SK-N-SH (cell line): ENCODE measurements around the gene DUSP5. TPM values are rescaled to one million over a fixed set of nuclear protein-coding genes. Genes with fewer than 3 reads are reported as not detected.

Source experiments
- CTCF ChIA-PET: fragments of 300-600, 350-600 bp; formaldehyde crosslinking; extraction: SDS; loops from one replicate; lab custom pipeline; 2021; lab: Yijun Ruan, JAX
- POLR2A ChIA-PET: fragments of 350-600 bp; sonication (Branson Sonifier 250); formaldehyde crosslinking; extraction: SDS; loops from one replicate; lab custom pipeline; 2020; ENCODE audit warnings: antibody characterized with exemption, inconsistent platforms; lab: Yijun Ruan, JAX
- DNase-seq: peaks from one replicate; pipeline ENCODE4 v3.0.0; 2012
- H2AFZ ChIP-seq: fragments of 200-600 bp; sonication (generic); 2 replicates; pipeline ENCODE4 v1.8.1; 2016; ENCODE audit warnings: antibody characterized with exemption, mild to moderate bottlenecking, low read depth
- H3F3A ChIP-seq: fragments of 200-600 bp; sonication (generic); replicated peaks from 2 replicates; pipeline ENCODE3; 2016; ENCODE audit warnings: antibody characterized with exemption, mild to moderate bottlenecking; ENCODE audit not compliant: insufficient read depth
- H3K27ac ChIP-seq, 2 experiments: fragments of 200-500 bp in 1 of 2; fragments of 200-600 bp in 1 of 2; sonication (Bioruptor generic) in 1 of 2; sonication (generic), shearing (Covaris generic) in 1 of 2; 2 replicates each; pipeline versions ENCODE4 v1.5.1 to v1.6.1; 2014 to 2016; ENCODE audit warnings: low read depth in 2 of 2, inconsistent platforms in 1 of 2, low read length in 1 of 2, mild to moderate bottlenecking in 1 of 2, mixed read lengths in 1 of 2
- H3K27me3 ChIP-seq: fragments of 200-600 bp; sonication (generic), shearing (Covaris generic); 2 replicates; pipeline ENCODE4 v1.6.1; 2016; ENCODE audit warnings: mixed run types; ENCODE audit not compliant: insufficient read depth
- H3K36me3 ChIP-seq, 2 experiments: fragments of 200-500 bp in 1 of 2; fragments of 200-600 bp in 1 of 2; sonication (Bioruptor generic) in 1 of 2; sonication (generic) in 1 of 2; replicated peaks in 1 of 2; 2 replicates each; pipeline versions ENCODE3 to v1.5.1; 2014 to 2016; ENCODE audit warnings: low read length in 1 of 2, mild to moderate bottlenecking in 1 of 2; ENCODE audit not compliant: insufficient read depth in 2 of 2, control insufficient read depth in 1 of 2
- H3K4me1 ChIP-seq, 2 experiments: fragments of 200-500 bp in 1 of 2; fragments of 200-600 bp in 1 of 2; sonication (Bioruptor generic) in 1 of 2; sonication (generic), shearing (Covaris generic) in 1 of 2; 2 replicates each; pipeline versions ENCODE4 v1.5.1 to v1.6.1; 2014 to 2016; ENCODE audit warnings: low read depth in 1 of 2, low read length in 1 of 2, mixed run types in 1 of 2; ENCODE audit not compliant: insufficient read depth in 2 of 2, control insufficient read depth in 1 of 2
- H3K4me2 ChIP-seq: fragments of 200-600 bp; sonication (generic), shearing (Covaris generic); 2 replicates; pipeline ENCODE4 v1.6.1; 2017; ENCODE audit warnings: mixed run types
- H3K4me3 ChIP-seq, 2 experiments: fragments of 200-500 bp in 1 of 2; fragments of 200-600 bp in 1 of 2; sonication (Bioruptor generic) in 1 of 2; sonication (generic), shearing (Covaris generic) in 1 of 2; 2 replicates each; pipeline versions ENCODE4 v1.5.1 to v1.8.1; 2014 to 2016; ENCODE audit warnings: low read depth in 2 of 2, inconsistent platforms in 1 of 2, low read length in 1 of 2, mild to moderate bottlenecking in 1 of 2, mixed read lengths in 1 of 2, moderate library complexity in 1 of 2
- H3K79me2 ChIP-seq: fragments of 200-600 bp; sonication (generic); 2 replicates; pipeline ENCODE4 v1.8.1; 2017; ENCODE audit warnings: mild to moderate bottlenecking; ENCODE audit not compliant: insufficient read depth
- H3K9ac ChIP-seq: fragments of 200-600 bp; sonication (generic); 2 replicates; pipeline ENCODE4 v1.6.1; 2017; ENCODE audit warnings: mixed run types
- H3K9me2 ChIP-seq: fragments of 200-600 bp; sonication (generic); 2 replicates; pipeline ENCODE4 v1.6.1; 2017; ENCODE audit warnings: mixed run types
- H3K9me3 ChIP-seq: fragments of 200-600 bp; sonication (generic); 2 replicates; pipeline ENCODE4 v1.6.1; 2017; ENCODE audit warnings: mixed run types, mild to moderate bottlenecking, moderate library complexity
- H4K20me1 ChIP-seq: fragments of 200-600 bp; sonication (generic); 2 replicates; pipeline ENCODE4 v1.6.1; 2017; ENCODE audit warnings: mild to moderate bottlenecking, mixed run types; ENCODE audit not compliant: insufficient read depth
- CHD2 ChIP-seq: fragments of 150-350 bp; IDR thresholded peaks from 2 replicates; pipeline ENCODE4 v1.6.1; 2018; ENCODE audit warnings: low read length; ENCODE audit not compliant: partially characterized antibody
- EZH2phosphoT487 ChIP-seq: fragments of 200-600 bp; sonication (generic); IDR thresholded peaks from 2 replicates; pipeline ENCODE4 v1.6.1; 2017; ENCODE audit warnings: low read depth, mixed run types, mild to moderate bottlenecking, antibody characterized with exemption, moderate library complexity, borderline replicate concordance
- FOXM1 ChIP-seq: IDR thresholded peaks from 2 replicates; pipeline ENCODE4 v1.4.0; 2012; ENCODE audit warnings: low read depth, mild to moderate bottlenecking
- GATA2 ChIP-seq: sonication (generic); formaldehyde crosslinking; IDR thresholded peaks from 2 replicates; pipeline ENCODE4 v1.5.0; 2020; ENCODE audit warnings: mild to moderate bottlenecking, missing genetic modification reagents
- MAX ChIP-seq: IDR thresholded peaks from 2 replicates; pipeline ENCODE4 v1.4.0; 2012; ENCODE audit warnings: low read depth
- MEF2A ChIP-seq: IDR thresholded peaks from 2 replicates; pipeline ENCODE4 v1.4.0; 2012; ENCODE audit warnings: low read depth, borderline replicate concordance
- PBX3 ChIP-seq: IDR thresholded peaks from 2 replicates; pipeline ENCODE4; 2012
- POLR2AphosphoS5 ChIP-seq: IDR thresholded peaks from 2 replicates; pipeline ENCODE4 v1.6.1; 2012; ENCODE audit warnings: low read depth, low read length
- RCOR1 ChIP-seq: fragments of 150-350 bp; IDR thresholded peaks from 2 replicates; pipeline ENCODE4 v1.6.1; 2017; ENCODE audit warnings: antibody characterized with exemption, low read length
- REST ChIP-seq: IDR thresholded peaks from 2 replicates; pipeline ENCODE4 v1.6.1; 2012; ENCODE audit warnings: mild to moderate bottlenecking, low read depth, low read length, moderate library complexity
- RXRA ChIP-seq: IDR thresholded peaks from 2 replicates; pipeline ENCODE4 v1.4.0; 2012; ENCODE audit warnings: low read depth, mild to moderate bottlenecking, borderline replicate concordance
- SMC3 ChIP-seq: IDR thresholded peaks from 2 replicates; pipeline ENCODE4 v1.6.1; 2012; ENCODE audit warnings: low read depth, low read length, improper control_type of control experiment
- TEAD4 ChIP-seq: IDR thresholded peaks from 2 replicates; pipeline ENCODE4 v1.4.0; 2012; ENCODE audit warnings: mild to moderate bottlenecking, borderline replicate concordance; ENCODE audit not compliant: insufficient read depth
- USF2 ChIP-seq: fragments of 150-350 bp; IDR thresholded peaks from 2 replicates; pipeline ENCODE4 v1.6.1; 2017; ENCODE audit warnings: antibody characterized with exemption, low read length, low read depth, borderline replicate concordance
- YY1 ChIP-seq: IDR thresholded peaks from 2 replicates; pipeline ENCODE4 v1.4.0; 2012; ENCODE audit warnings: low read depth, mild to moderate bottlenecking
- WGBS: methylation state at CpG from one replicate; pipeline ENCODE4 v1.1.6; 2017; ENCODE audit warnings: low lambda C conversion rate; 5-methylcytosine and 5-hydroxymethylcytosine counted together
- polyA plus RNA-seq, 3 experiments: library from polyadenylated mRNA; depleted of rRNA; stranded (reverse); fragments of >200 nt; gene quantifications; 2 replicates each; pipeline ENCODE4 v1.2.3, GENCODE V29; 2012

The DUSP5 gene
- polyA plus RNA-seq, 1 of the 3 experiments (the other 2 are of a cell fraction) = 52.0 TPM

GRCh38 chr10:110485541-110485940, 12.2 kb upstream of the DUSP5 start:
- Histone ChIP-seq H4K20me1 (no peaks in the 10 kb centered on the region), H3K9me3 (no peaks in the 10 kb centered on the region), H3K4me1 (peaks cover 0 to 13% of the 10 kb centered on the region in 2 experiments; a peak in 2 of 4 replicates), H3K9ac (no peak overlapping the region), H2AFZ (no peak overlapping the region), H3K79me2 (no peaks in the 10 kb centered on the region), H3K9me2 (no peaks in the 10 kb centered on the region), H3K4me3 (no peak overlapping the region), H3K27me3 (no peaks in the 10 kb centered on the region), H3K4me2 (no peak overlapping the region), H3K36me3 (no peaks in the 10 kb centered on the region), H3F3A (peaks cover 5% of the 10 kb centered on the region), H3K27ac (no peak overlapping the region)
- TF ChIP-seq POLR2AphosphoS5 (no peak), USF2 (no peak), YY1 (no peak), TEAD4 (no peak), REST (no peak), RCOR1 (no peak), MEF2A (no peak), EZH2phosphoT487 (no peak), PBX3 (no peak)
- no peak for DNase-seq
- ChIA-PET POLR2A (no interaction called here), CTCF (no interaction called here)
- WGBS = 81% methylated on average over 3 of the region's 3 CpGs

- POLR2A ChIA-PET = no interaction called here
- no peak overlapping the region for H3K4me2 ChIP-seq
- 95% methylated on average over 11 of the region's 11 CpGs for WGBS
- CTCF ChIA-PET = interaction anchor here (0.9 kb wide), 1 partner anchor 60 kb away, joined by 4 read pairs; no protein-coding TSS in a partner anchor
- no peaks in the 10 kb centered on the region for H3K9me3 ChIP-seq
- H3K4me1 ChIP-seq = peaks cover 0 to 13% of the 10 kb centered on the region in 2 experiments; a peak in 2 of 4 replicates
- no peak overlapping the region for H3K9ac ChIP-seq
- peaks cover 11% of the 10 kb centered on the region for H3F3A ChIP-seq
- no peaks in the 10 kb centered on the region for H3K79me2 ChIP-seq
- H4K20me1 ChIP-seq = no peaks in the 10 kb centered on the region
- H3K36me3 ChIP-seq = no peaks in the 10 kb centered on the region
- H3K27ac ChIP-seq = no peak overlapping the region
- no peak overlapping the region for H3K4me3 ChIP-seq
- H3K9me2 ChIP-seq = no peaks in the 10 kb centered on the region
- H3K27me3 ChIP-seq = no peaks in the 10 kb centered on the region
- no peak for DNase-seq
- TF ChIP-seq CHD2 (no peak), GATA2 (CRISPR knock-in tag) (no peak), RXRA (no peak), YY1 (no peak), RCOR1 (no peak), SMC3 (no peak), MAX (no peak), FOXM1 (no peak)
- H2AFZ ChIP-seq = no peak overlapping the region
Measured at GRCh38 chr10:110486680-110487410, 10.9 kb upstream of the DUSP5 start.
